NT2/D1 (cell line): ENCODE measurements around the gene CNDP1.

Experiments
- DNase-seq: peaks from one replicate; pipeline ENCODE4 v3.0.0-alpha.2; 2011; ENCODE audit warnings: low read depth, low spot score
- H3K27me3 ChIP-seq: 2 replicates; pipeline ENCODE4 v1.6.0; 2011; ENCODE audit warnings: mild to moderate bottlenecking; ENCODE audit not compliant: insufficient read length, insufficient read depth
- H3K36me3 ChIP-seq: 2 replicates; pipeline ENCODE4 v1.6.1; 2011; ENCODE audit warnings: mild to moderate bottlenecking, low read length, mixed read lengths; ENCODE audit not compliant: insufficient read depth, insufficient read length
- H3K4me1 ChIP-seq: 2 replicates; pipeline ENCODE4 v1.5.1; 2011; ENCODE audit not compliant: insufficient read depth, insufficient read length
- H3K4me3 ChIP-seq: 2 replicates; pipeline ENCODE4 v1.5.1; 2011; ENCODE audit warnings: low read depth; ENCODE audit not compliant: insufficient read length
- H3K9ac ChIP-seq: 2 replicates; pipeline ENCODE4 v1.6.0; 2011; ENCODE audit warnings: low read depth; ENCODE audit not compliant: insufficient read length
- H3K9me3 ChIP-seq: 2 replicates; pipeline ENCODE4 v1.5.1; 2011; ENCODE audit warnings: mild to moderate bottlenecking, low read length; ENCODE audit not compliant: insufficient read depth
- SUZ12 ChIP-seq: IDR thresholded peaks from 2 replicates; pipeline ENCODE4 v1.6.1; 2011; ENCODE audit not compliant: insufficient read length, insufficient read depth; ENCODE audit errors: extremely low read depth
- YY1 ChIP-seq: IDR thresholded peaks from 2 replicates; pipeline ENCODE4 v1.6.1; 2011; ENCODE audit not compliant: insufficient read length, insufficient read depth
- ZNF274 ChIP-seq: IDR thresholded peaks from 2 replicates; pipeline ENCODE4 v1.6.1; 2011; ENCODE audit warnings: mild to moderate bottlenecking, low read depth, low read length

Gene CNDP1

GRCh38 chr18:74517236-74517630 is 17.1 kb upstream of the CNDP1 start:
- no peak for TF ChIP-seq ZNF274
- TF ChIP-seq SUZ12 = no peak
- TF ChIP-seq YY1 = no peak
- H3K27me3 ChIP-seq = no peaks in the 10 kb centered on the region
- no peaks in the 10 kb centered on the region for H3K9me3 ChIP-seq
- H3K9ac ChIP-seq = no peak overlapping the region
- peaks cover 2% of the 10 kb centered on the region for H3K4me1 ChIP-seq
- H3K4me3 ChIP-seq = no peak overlapping the region
- no peak for DNase-seq
- H3K36me3 ChIP-seq = peaks cover 92% of the 10 kb centered on the region

- peaks cover 77% of the 10 kb centered on the region for H3K36me3 ChIP-seq
- no peaks in the 10 kb centered on the region for H3K27me3 ChIP-seq
- H3K9ac ChIP-seq = no peak overlapping the region
- TF ChIP-seq ZNF274 (no peak), SUZ12 (no peak), YY1 (no peak)
- H3K9me3 ChIP-seq = no peaks in the 10 kb centered on the region
- no peak overlapping the region for H3K4me3 ChIP-seq
- no peak for DNase-seq
- H3K4me1 ChIP-seq = no peaks in the 10 kb centered on the region
Measured at GRCh38 chr18:74518456-74519295, 15.6 kb upstream of the CNDP1 start.

- Histone ChIP-seq H3K36me3 (peaks cover 71% of the 10 kb centered on the region), H3K4me1 (no peaks in the 10 kb centered on the region), H3K4me3 (no peak overlapping the region), H3K27me3 (no peaks in the 10 kb centered on the region), H3K9ac (no peak overlapping the region), H3K9me3 (no peaks in the 10 kb centered on the region)
- TF ChIP-seq YY1 (no peak), ZNF274 (no peak)
- no peak for DNase-seq
Measured at GRCh38 chr18:74519320-74520095, 14.8 kb upstream of the CNDP1 start.

GRCh38 chr18:74520096-74520833 is 14.0 kb upstream of the CNDP1 start:
- no peaks in the 10 kb centered on the region for H3K9me3 ChIP-seq
- H3K4me3 ChIP-seq = no peak overlapping the region
- no peaks in the 10 kb centered on the region for H3K4me1 ChIP-seq
- no peak for DNase-seq
- no peaks in the 10 kb centered on the region for H3K27me3 ChIP-seq
- H3K9ac ChIP-seq = no peak overlapping the region
- no peak for TF ChIP-seq SUZ12
- TF ChIP-seq ZNF274 = no peak
- no peak for TF ChIP-seq YY1
- peaks cover 63% of the 10 kb centered on the region for H3K36me3 ChIP-seq

- H3K27me3 ChIP-seq = no peaks in the 10 kb centered on the region
- TF ChIP-seq YY1 (no peak), ZNF274 (no peak), SUZ12 (no peak)
- no peak for DNase-seq
- H3K9me3 ChIP-seq = no peaks in the 10 kb centered on the region
- H3K36me3 ChIP-seq = peaks cover 54% of the 10 kb centered on the region
- no peaks in the 10 kb centered on the region for H3K4me1 ChIP-seq
- H3K9ac ChIP-seq = no peak overlapping the region
- H3K4me3 ChIP-seq = no peak overlapping the region
Measured at GRCh38 chr18:74521068-74521725, 13.1 kb upstream of the CNDP1 start.

GRCh38 chr18:74522635-74523548 is 11.4 kb upstream of the CNDP1 start:
- DNase-seq = no peak
- Histone ChIP-seq H3K4me1 (no peaks in the 10 kb centered on the region), H3K36me3 (peaks cover 38% of the 10 kb centered on the region), H3K4me3 (no peak overlapping the region), H3K9me3 (no peaks in the 10 kb centered on the region), H3K9ac (no peak overlapping the region), H3K27me3 (no peaks in the 10 kb centered on the region)
- TF ChIP-seq YY1 (no peak), ZNF274 (no peak), SUZ12 (no peak)
